Measurements from ENCODE around the gene EEF2.

GRCh38 chr19:3975637-3976087 is 9.6 kb downstream of the EEF2 start:
- no peak for TF ChIP-seq POLR2AphosphoS5 (IDR thresholded peaks at IDR 0.05; ENCODE audit: insufficient read depth, low read depth, low read length)
- TF ChIP-seq CTCF (IDR thresholded peaks at IDR 0.05; ENCODE audit: extremely low read depth in 1 of 2, insufficient read depth in 1 of 2, low read depth in 1 of 2, low read length in 2 of 2), result no peak
- TF ChIP-seq POLR2A (IDR thresholded peaks at IDR 0.05; ENCODE audit: low read depth, low read length), result no peak
- TF ChIP-seq FOS (IDR thresholded peaks at IDR 0.05; ENCODE audit: borderline replicate concordance, insufficient read depth, low read length), result no peak
- no peak for TF ChIP-seq EZH2 (IDR thresholded peaks at IDR 0.05; ENCODE audit: borderline replicate concordance, low read depth, low read length, severe bottlenecking)
- TF ChIP-seq JUN (IDR thresholded peaks at IDR 0.05; ENCODE audit: borderline replicate concordance, insufficient read depth, insufficient read length, low read depth), result no peak
